NCI-H748 (cell line): Measurements from ENCODE around the gene KRTAP4-5.
"Not testable (repeated sequence)": the region's sequence is repeated elsewhere in the genome, so short reads cannot be mapped to it uniquely, and the experiment has no call there.

Experiments used
- DNase-seq: peaks from one replicate; lab custom pipeline; 2025; ENCODE audit not compliant: unreplicated experiment; lab: John Stamatoyannopoulos, UW

The KRTAP4-5 gene

GRCh38 chr17:41147531-41148204, 2.0 kb downstream of the KRTAP4-5 start:
- no peak for DNase-seq

- no peak for DNase-seq
These were observed 4.4 kb downstream of the KRTAP4-5 start for GRCh38 chr17:41145261-41145660.

GRCh38 chr17:41144846-41145245, 4.8 kb downstream of the KRTAP4-5 start:
- DNase-seq, result no peak

GRCh38 chr17:41141361-41141760, 8.3 kb downstream of the KRTAP4-5 start:
- no peak for DNase-seq

- DNase-seq, result no peak
These were observed 9.1 kb downstream of the KRTAP4-5 start, which contains the start of gene KRTAP4-6 for GRCh38 chr17:41140360-41141131. TSS of gene KRTAP4-6 (minus strand) at chr17:41140544. CDS start at chr17:41140487, 57 bp downstream.

- not testable (repeated sequence) for DNase-seq
These were observed 9.8 kb downstream of the KRTAP4-5 start for GRCh38 chr17:41139865-41140264.

- no peak for DNase-seq
These were observed 15.5 kb downstream of the KRTAP4-5 start for GRCh38 chr17:41133880-41134735.

GRCh38 chr17:41131979-41132378, 17.6 kb downstream of the KRTAP4-5 start:
- no peak for DNase-seq

- DNase-seq, result no peak
These were observed 22.3 kb downstream of the KRTAP4-5 start for GRCh38 chr17:41127371-41127770.

- no peak for DNase-seq
These were observed 23.2 kb downstream of the KRTAP4-5 start for GRCh38 chr17:41126412-41126811.

GRCh38 chr17:41125064-41125463, 24.6 kb downstream of the KRTAP4-5 start:
- DNase-seq, result no peak

GRCh38 chr17:41123991-41124371, 25.6 kb downstream of the KRTAP4-5 start, which contains the start of gene KRTAP4-12:
TSS of gene KRTAP4-12 (minus strand) at chr17:41124182. CDS start at chr17:41124122, 60 bp downstream.
- not testable (repeated sequence) for DNase-seq

- not testable (repeated sequence) for DNase-seq
These were observed 26.2 kb downstream of the KRTAP4-5 start for GRCh38 chr17:41123292-41123990.

GRCh38 chr17:41121742-41122141, 27.9 kb downstream of the KRTAP4-5 start:
- no peak for DNase-seq

- not testable (repeated sequence) for DNase-seq
These were observed 29.6 kb downstream of the KRTAP4-5 start for GRCh38 chr17:41119696-41120690.

- DNase-seq, result no peak
These were observed 30.9 kb downstream of the KRTAP4-5 start for GRCh38 chr17:41118721-41119120.

- DNase-seq, result not testable (repeated sequence)
These were observed 31.7 kb downstream of the KRTAP4-5 start, which contains the start of gene KRTAP4-11 for GRCh38 chr17:41117846-41118386. TSS of gene KRTAP4-11 (minus strand) at chr17:41118373. CDS start at chr17:41118315, 58 bp downstream.

GRCh38 chr17:41116297-41116696, 33.3 kb downstream of the KRTAP4-5 start:
- DNase-seq, result no peak
